Activated T-helper 17 cell treated with anti-CD3 and anti-CD28 coated beads, Interleukin-2, amount 50 U/mL, for 72 hours (primary cell): ENCODE data around the gene KCNH5. TPM values are rescaled to one million over a fixed set of nuclear protein-coding genes. Genes with fewer than 3 reads are reported as not detected.
A peak's percentile ranks its signal among the peaks of the same experiment; 100 is the strongest.

Experiments
- ATAC-seq: fragments of 150-1000 bp; cut with Tn5 transposase; replicated peaks from 2 replicates; pipeline ENCODE4 v1.10.0; 2021; ENCODE audit warnings: mild to moderate bottlenecking, moderate library complexity
- H3K27ac Mint-ChIP-seq: one replicate; pipeline ENCODE4 v1.8.0; 2022; ENCODE audit warnings: mixed read lengths
- H3K27me3 Mint-ChIP-seq: one replicate; pipeline ENCODE4 v1.8.0; 2022; ENCODE audit warnings: mixed read lengths
- H3K36me3 Mint-ChIP-seq: one replicate; pipeline ENCODE4 v1.8.0; 2022; ENCODE audit warnings: low read depth, mild to moderate bottlenecking, mixed read lengths
- H3K4me1 Mint-ChIP-seq: one replicate; pipeline ENCODE4 v1.8.0; 2022; ENCODE audit warnings: mixed read lengths
- H3K4me3 Mint-ChIP-seq: one replicate; pipeline ENCODE4 v1.8.0; 2022; ENCODE audit warnings: mild to moderate bottlenecking, mixed read lengths
- H3K9me3 Mint-ChIP-seq: one replicate; pipeline ENCODE4 v1.8.0; 2022; ENCODE audit warnings: mixed read lengths
- total RNA-seq, 2 donors: library from RNA; stranded (reverse); gene quantifications; one replicate each; pipeline ENCODE4 v1.2.3, GENCODE V29; 2022

The KCNH5 gene
- total RNA-seq, 2 donors from 2014 or later: not detected

GRCh38 chr14:63027719-63028118 is 17.5 kb downstream of the KCNH5 start:
- ATAC-seq: no peak
- Mint-ChIP-seq H3K4me1 (no peaks in the 10 kb centered on the region), H3K4me3 (no peak overlapping the region), H3K27ac (no peak overlapping the region), H3K36me3 (no peaks in the 10 kb centered on the region), H3K27me3 (peaks cover under 1% of the 10 kb centered on the region), H3K9me3 (peaks cover 5% of the 10 kb centered on the region)

- ATAC-seq: no peak
- Mint-ChIP-seq H3K9me3 (peaks cover 5% of the 10 kb centered on the region), H3K27me3 (no peaks in the 10 kb centered on the region)
Measured at GRCh38 chr14:63026491-63026890, 18.8 kb downstream of the KCNH5 start.

GRCh38 chr14:63014621-63015020 is 30.6 kb downstream of the KCNH5 start:
- ATAC-seq: no peak
- H3K27ac Mint-ChIP-seq: no peak overlapping the region
- no peaks in the 10 kb centered on the region for H3K27me3 Mint-ChIP-seq
- no peaks in the 10 kb centered on the region for H3K9me3 Mint-ChIP-seq
- H3K36me3 Mint-ChIP-seq: no peaks in the 10 kb centered on the region
- H3K4me1 Mint-ChIP-seq: no peaks in the 10 kb centered on the region
- no peak overlapping the region for H3K4me3 Mint-ChIP-seq

More at GRCh38 chr14:63026491-63026890, 18.8 kb downstream of the KCNH5 start:
- Mint-ChIP-seq H3K4me1 (no peaks in the 10 kb centered on the region), H3K36me3 (no peaks in the 10 kb centered on the region), H3K27ac (no peak overlapping the region), H3K4me3 (no peak overlapping the region)

- Mint-ChIP-seq H3K9me3 (no peaks in the 10 kb centered on the region), H3K36me3 (no peaks in the 10 kb centered on the region), H3K27ac (no peak overlapping the region), H3K27me3 (no peaks in the 10 kb centered on the region), H3K4me3 (no peak overlapping the region), H3K4me1 (no peaks in the 10 kb centered on the region)
- ATAC-seq: no peak
Measured at GRCh38 chr14:63012171-63012570, 33.1 kb downstream of the KCNH5 start.

- H3K27ac Mint-ChIP-seq: no peak overlapping the region
- H3K36me3 Mint-ChIP-seq: no peaks in the 10 kb centered on the region
- no peak for ATAC-seq
- H3K27me3 Mint-ChIP-seq: no peaks in the 10 kb centered on the region
- no peak overlapping the region for H3K4me3 Mint-ChIP-seq
- H3K4me1 Mint-ChIP-seq: no peaks in the 10 kb centered on the region
- no peaks in the 10 kb centered on the region for H3K9me3 Mint-ChIP-seq
Measured at GRCh38 chr14:63011623-63012022, 33.6 kb downstream of the KCNH5 start.

GRCh38 chr14:63009495-63009894 is 35.8 kb downstream of the KCNH5 start:
- Mint-ChIP-seq H3K36me3 (no peaks in the 10 kb centered on the region), H3K9me3 (no peaks in the 10 kb centered on the region), H3K4me1 (no peaks in the 10 kb centered on the region), H3K4me3 (no peak overlapping the region), H3K27ac (no peak overlapping the region), H3K27me3 (no peaks in the 10 kb centered on the region)
- ATAC-seq: no peak

GRCh38 chr14:63006531-63006930 is 38.7 kb downstream of the KCNH5 start:
- no peaks in the 10 kb centered on the region for H3K4me1 Mint-ChIP-seq
- no peak overlapping the region for H3K4me3 Mint-ChIP-seq
- H3K27ac Mint-ChIP-seq: no peak overlapping the region
- no peaks in the 10 kb centered on the region for H3K27me3 Mint-ChIP-seq
- peak; percentile 28 for ATAC-seq
- no peaks in the 10 kb centered on the region for H3K36me3 Mint-ChIP-seq
- no peaks in the 10 kb centered on the region for H3K9me3 Mint-ChIP-seq

- no peak overlapping the region for H3K27ac Mint-ChIP-seq
- H3K4me1 Mint-ChIP-seq: no peaks in the 10 kb centered on the region
- ATAC-seq: no peak
- H3K4me3 Mint-ChIP-seq: no peak overlapping the region
- H3K36me3 Mint-ChIP-seq: no peaks in the 10 kb centered on the region
- H3K9me3 Mint-ChIP-seq: no peaks in the 10 kb centered on the region
- H3K27me3 Mint-ChIP-seq: no peaks in the 10 kb centered on the region
Measured at GRCh38 chr14:62994096-62994495, 51.2 kb downstream of the KCNH5 start.

- Mint-ChIP-seq H3K27ac (no peak overlapping the region), H3K4me3 (no peak overlapping the region), H3K4me1 (no peaks in the 10 kb centered on the region), H3K36me3 (no peaks in the 10 kb centered on the region), H3K9me3 (peaks cover 4% of the 10 kb centered on the region), H3K27me3 (no peaks in the 10 kb centered on the region)
- no peak for ATAC-seq
Measured at GRCh38 chr14:62988967-62989366, 56.3 kb downstream of the KCNH5 start.

GRCh38 chr14:62983821-62984220 is 61.4 kb downstream of the KCNH5 start:
- no peak for ATAC-seq
- no peak overlapping the region for H3K4me3 Mint-ChIP-seq
- no peak overlapping the region for H3K27ac Mint-ChIP-seq
- no peaks in the 10 kb centered on the region for H3K27me3 Mint-ChIP-seq
- H3K36me3 Mint-ChIP-seq: no peaks in the 10 kb centered on the region
- H3K4me1 Mint-ChIP-seq: no peaks in the 10 kb centered on the region
- peaks cover 6% of the 10 kb centered on the region for H3K9me3 Mint-ChIP-seq

- H3K36me3 Mint-ChIP-seq: no peaks in the 10 kb centered on the region
- H3K4me1 Mint-ChIP-seq: no peaks in the 10 kb centered on the region
- no peak overlapping the region for H3K4me3 Mint-ChIP-seq
- H3K27me3 Mint-ChIP-seq: no peaks in the 10 kb centered on the region
- H3K9me3 Mint-ChIP-seq: peaks cover 4% of the 10 kb centered on the region
- ATAC-seq: no peak
- H3K27ac Mint-ChIP-seq: no peak overlapping the region
Measured at GRCh38 chr14:62980693-62981092, 64.6 kb downstream of the KCNH5 start.

- Mint-ChIP-seq H3K4me3 (no peak overlapping the region), H3K27ac (no peak overlapping the region), H3K4me1 (no peaks in the 10 kb centered on the region), H3K9me3 (peaks cover 27% of the 10 kb centered on the region), H3K27me3 (peaks cover 6% of the 10 kb centered on the region), H3K36me3 (no peaks in the 10 kb centered on the region)
- ATAC-seq: no peak
Measured at GRCh38 chr14:62957562-62957961, 87.7 kb downstream of the KCNH5 start.

- Mint-ChIP-seq H3K4me1 (no peaks in the 10 kb centered on the region), H3K27me3 (peaks cover 1% of the 10 kb centered on the region), H3K4me3 (no peak overlapping the region), H3K27ac (no peak overlapping the region), H3K36me3 (no peaks in the 10 kb centered on the region), H3K9me3 (peaks cover 23% of the 10 kb centered on the region)
- ATAC-seq: no peak
Measured at GRCh38 chr14:62956413-62956812, 88.8 kb downstream of the KCNH5 start.

- no peak for ATAC-seq
- Mint-ChIP-seq H3K9me3 (peaks cover 16% of the 10 kb centered on the region), H3K36me3 (no peaks in the 10 kb centered on the region), H3K4me3 (no peak overlapping the region), H3K27ac (no peak overlapping the region), H3K4me1 (no peaks in the 10 kb centered on the region), H3K27me3 (no peaks in the 10 kb centered on the region)
Measured at GRCh38 chr14:62954165-62954564, 91.1 kb downstream of the KCNH5 start.

GRCh38 chr14:62952226-62952625 is 93.0 kb downstream of the KCNH5 start:
- H3K9me3 Mint-ChIP-seq: peaks cover 16% of the 10 kb centered on the region
- no peak overlapping the region for H3K4me3 Mint-ChIP-seq
- H3K36me3 Mint-ChIP-seq: no peaks in the 10 kb centered on the region
- no peak overlapping the region for H3K27ac Mint-ChIP-seq
- no peaks in the 10 kb centered on the region for H3K27me3 Mint-ChIP-seq
- no peak for ATAC-seq
- H3K4me1 Mint-ChIP-seq: no peaks in the 10 kb centered on the region

- no peaks in the 10 kb centered on the region for H3K27me3 Mint-ChIP-seq
- H3K9me3 Mint-ChIP-seq: no peaks in the 10 kb centered on the region
- no peaks in the 10 kb centered on the region for H3K36me3 Mint-ChIP-seq
- no peak overlapping the region for H3K4me3 Mint-ChIP-seq
- no peaks in the 10 kb centered on the region for H3K4me1 Mint-ChIP-seq
- ATAC-seq: no peak
- no peak overlapping the region for H3K27ac Mint-ChIP-seq
Measured at GRCh38 chr14:62947301-62947700, 98.0 kb downstream of the KCNH5 start.
